Nephron (organoid): ENCODE results near the gene FSTL4.

Experiments
- H3K27ac Mint-ChIP-seq, 3 experiments: 2 replicates each; pipeline ENCODE4 v1.8.0; 2020; ENCODE audit warnings: mixed read lengths in 3 of 3, mild to moderate bottlenecking in 2 of 3, moderate library complexity in 1 of 3
- H3K27me3 Mint-ChIP-seq: 2 replicates; pipeline ENCODE4 v1.8.0; 2021; ENCODE audit warnings: low read depth, mild to moderate bottlenecking, moderate library complexity, mixed read lengths
- H3K36me3 Mint-ChIP-seq: 2 replicates; pipeline ENCODE4 v1.8.0; 2020; ENCODE audit warnings: low read depth, mixed read lengths
- H3K4me1 Mint-ChIP-seq: 2 replicates; pipeline ENCODE4 v1.8.0; 2020; ENCODE audit warnings: mixed read lengths
- H3K4me3 Mint-ChIP-seq, 3 experiments: 2 replicates each; pipeline ENCODE4 v1.8.0; 2020; ENCODE audit warnings: mild to moderate bottlenecking in 3 of 3, mixed read lengths in 3 of 3, moderate library complexity in 2 of 3
- H3K9me3 Mint-ChIP-seq: 2 replicates; pipeline ENCODE4 v1.8.0; 2020; ENCODE audit warnings: mixed read lengths
- CTCF ChIP-seq, 3 experiments: fragments of 200-600 bp; sonication (generic); IDR thresholded peaks; one replicate each; pipeline ENCODE4 v1.5.0; 2021; ENCODE audit warnings: antibody characterized with exemption in 3 of 3; ENCODE audit not compliant: unreplicated experiment in 3 of 3

FSTL4 gene

GRCh38 chr5:133373121-133373870 lies 239.0 kb downstream of the FSTL4 start:
- H3K27me3 Mint-ChIP-seq = peaks cover 7% of the 10 kb centered on the region

GRCh38 chr5:133372293-133372937 lies 239.9 kb downstream of the FSTL4 start:
- H3K27me3 Mint-ChIP-seq = peaks cover 7% of the 10 kb centered on the region
- peaks cover 25% of the 10 kb centered on the region for H3K9me3 Mint-ChIP-seq
- peaks cover 6% of the 10 kb centered on the region for H3K36me3 Mint-ChIP-seq
- no peak overlapping the region for H3K4me3 Mint-ChIP-seq
- TF ChIP-seq CTCF (IDR thresholded peaks at IDR 0.05; ENCODE audit: unreplicated experiment in 3 of 3) = no peak
- no peak overlapping the region for H3K27ac Mint-ChIP-seq
- H3K4me1 Mint-ChIP-seq = peaks cover 37% of the 10 kb centered on the region

More at GRCh38 chr5:133373121-133373870, 239.0 kb downstream of the FSTL4 start:
- no peak overlapping the region for H3K4me3 Mint-ChIP-seq
- peaks cover 31% of the 10 kb centered on the region for H3K9me3 Mint-ChIP-seq
- no peak for TF ChIP-seq CTCF (IDR thresholded peaks at IDR 0.05; ENCODE audit: unreplicated experiment in 3 of 3)
- H3K27ac Mint-ChIP-seq = no peak overlapping the region
- H3K36me3 Mint-ChIP-seq = peaks cover 9% of the 10 kb centered on the region
- H3K4me1 Mint-ChIP-seq = peaks cover 31% of the 10 kb centered on the region

- Mint-ChIP-seq H3K36me3 (no peaks in the 10 kb centered on the region), H3K27ac (no peak overlapping the region), H3K4me1 (peaks cover 45% of the 10 kb centered on the region), H3K9me3 (peaks cover 18% of the 10 kb centered on the region), H3K4me3 (no peak overlapping the region), H3K27me3 (peaks cover 7% of the 10 kb centered on the region)
- no peak for TF ChIP-seq CTCF (IDR thresholded peaks at IDR 0.05; ENCODE audit: unreplicated experiment in 3 of 3)
Observed at GRCh38 chr5:133371371-133372155, 240.8 kb downstream of the FSTL4 start.

GRCh38 chr5:133370904-133371303 lies 241.4 kb downstream of the FSTL4 start:
- H3K27me3 Mint-ChIP-seq = peaks cover 12% of the 10 kb centered on the region
- no peaks in the 10 kb centered on the region for H3K36me3 Mint-ChIP-seq
- H3K9me3 Mint-ChIP-seq = peaks cover 12% of the 10 kb centered on the region
- H3K4me1 Mint-ChIP-seq = peaks cover 52% of the 10 kb centered on the region
- H3K4me3 Mint-ChIP-seq = no peak overlapping the region
- H3K27ac Mint-ChIP-seq = no peak overlapping the region
- TF ChIP-seq CTCF (IDR thresholded peaks at IDR 0.05; ENCODE audit: unreplicated experiment in 3 of 3) = no peak

GRCh38 chr5:133370036-133370831 lies 242.1 kb downstream of the FSTL4 start:
- Mint-ChIP-seq H3K4me3 (no peak overlapping the region), H3K9me3 (peaks cover 8% of the 10 kb centered on the region), H3K36me3 (no peaks in the 10 kb centered on the region), H3K27ac (no peak overlapping the region), H3K27me3 (peaks cover 13% of the 10 kb centered on the region), H3K4me1 (peaks cover 59% of the 10 kb centered on the region)
- no peak for TF ChIP-seq CTCF (IDR thresholded peaks at IDR 0.05; ENCODE audit: unreplicated experiment in 3 of 3)
